GM18858 (cell line): ENCODE data around the gene ZNF91.
"Not testable (repeated sequence)": the region's sequence is repeated elsewhere in the genome, so short reads cannot be mapped to it uniquely, and the experiment has no call there.

Experiments
- ATAC-seq: cut with Tn5 transposase; IDR thresholded peaks from one replicate; pipeline ENCODE4 v1.9.1; 2021; ENCODE audit not compliant: unreplicated experiment

ZNF91 gene

GRCh38 chr19:23321403-23321802, 73.9 kb downstream of the ZNF91 start:
- not testable (repeated sequence) for ATAC-seq

- not testable (repeated sequence) for ATAC-seq
Observed at GRCh38 chr19:23319571-23319970, 75.7 kb downstream of the ZNF91 start.

- not testable (repeated sequence) for ATAC-seq
Observed at GRCh38 chr19:23318941-23319340, 76.3 kb downstream of the ZNF91 start.

GRCh38 chr19:23318143-23318542, 77.1 kb downstream of the ZNF91 start:
- ATAC-seq = no peak

GRCh38 chr19:23315286-23315685, 80.0 kb downstream of the ZNF91 start:
- ATAC-seq = no peak

- ATAC-seq = no peak
Observed at GRCh38 chr19:23314505-23315251, 80.6 kb downstream of the ZNF91 start.

- ATAC-seq = no peak
Observed at GRCh38 chr19:23313196-23313595, 82.1 kb downstream of the ZNF91 start.

- no peak for ATAC-seq
Observed at GRCh38 chr19:23312515-23312914, 82.8 kb downstream of the ZNF91 start.

GRCh38 chr19:23311551-23311950, 83.7 kb downstream of the ZNF91 start:
- ATAC-seq = no peak

GRCh38 chr19:23310729-23311211, 84.5 kb downstream of the ZNF91 start:
- ATAC-seq = no peak

- no peak for ATAC-seq
Observed at GRCh38 chr19:23309926-23310325, 85.3 kb downstream of the ZNF91 start.

GRCh38 chr19:23305555-23305954, 89.7 kb downstream of the ZNF91 start:
- ATAC-seq = no peak

GRCh38 chr19:23304238-23304637, 91.0 kb downstream of the ZNF91 start:
- no peak for ATAC-seq

- ATAC-seq = no peak
Observed at GRCh38 chr19:23294141-23294540, 101.1 kb downstream of the ZNF91 start.

GRCh38 chr19:23289966-23290365, 105.3 kb downstream of the ZNF91 start:
- not testable (repeated sequence) for ATAC-seq
